GM04503 (cell line): Measurements from ENCODE around the gene UFSP1.
"Not testable (repeated sequence)": the region's sequence is repeated elsewhere in the genome, so short reads cannot be mapped to it uniquely, and the experiment has no call there.

Source experiments
- DNase-seq: peaks from one replicate; pipeline ENCODE4 v3.0.0-alpha.2; 2012; ENCODE audit warnings: low read depth

Gene UFSP1

GRCh38 chr7:100888988-100889750, at the start of gene UFSP1:
TSS of gene UFSP1 (minus strand) at chr7:100889715. CDS start at chr7:100889271, 444 bp downstream.
- DNase-seq, result no peak

GRCh38 chr7:100936167-100936566, 46.7 kb upstream of the UFSP1 start:
- not testable (repeated sequence) for DNase-seq

- not testable (repeated sequence) for DNase-seq
These were observed 45.9 kb upstream of the UFSP1 start for GRCh38 chr7:100935381-100935780.

- DNase-seq, result no peak
These were observed 44.2 kb upstream of the UFSP1 start for GRCh38 chr7:100933734-100934133.

- no peak for DNase-seq
These were observed 40.3 kb upstream of the UFSP1 start for GRCh38 chr7:100929808-100930174.

- not testable (repeated sequence) for DNase-seq
These were observed 34.1 kb upstream of the UFSP1 start for GRCh38 chr7:100923616-100924015.

GRCh38 chr7:100921039-100921438, 31.5 kb upstream of the UFSP1 start:
- DNase-seq, result no peak

GRCh38 chr7:100919779-100920437, 30.4 kb upstream of the UFSP1 start:
- DNase-seq, result not testable (repeated sequence)

GRCh38 chr7:100919335-100919734, 29.8 kb upstream of the UFSP1 start:
- not testable (repeated sequence) for DNase-seq

- no peak for DNase-seq
These were observed 25.4 kb upstream of the UFSP1 start for GRCh38 chr7:100914879-100915447.

- no peak for DNase-seq
These were observed 24.8 kb upstream of the UFSP1 start for GRCh38 chr7:100914208-100914878.

- no peak for DNase-seq
These were observed 22.0 kb upstream of the UFSP1 start for GRCh38 chr7:100911484-100911883.

- DNase-seq, result not testable (repeated sequence)
These were observed 20.9 kb upstream of the UFSP1 start for GRCh38 chr7:100910443-100910842.

- DNase-seq, result no peak
These were observed 19.0 kb upstream of the UFSP1 start for GRCh38 chr7:100908512-100908911.

- DNase-seq, result no peak
These were observed 13.1 kb upstream of the UFSP1 start for GRCh38 chr7:100902638-100903037.

- DNase-seq, result no peak
These were observed 12.4 kb upstream of the UFSP1 start for GRCh38 chr7:100901921-100902332.

GRCh38 chr7:100900978-100901377, 11.5 kb upstream of the UFSP1 start:
- no peak for DNase-seq

GRCh38 chr7:100899432-100899831, 9.9 kb upstream of the UFSP1 start:
- no peak for DNase-seq

- DNase-seq, result no peak
These were observed 8.4 kb upstream of the UFSP1 start for GRCh38 chr7:100897772-100898454.

GRCh38 chr7:100896732-100897608, 7.5 kb upstream of the UFSP1 start:
- no peak for DNase-seq
